ENCODE results near the gene HARS2. TPM values are rescaled to one million over a fixed set of nuclear protein-coding genes. Genes with fewer than 3 reads are reported as not detected.
"Not testable (repeated sequence)": the region's sequence is repeated elsewhere in the genome, so short reads cannot be mapped to it uniquely, and the experiment has no call there.

The HARS2 gene
- total RNA-seq, 2 donors from 2014 or later: 29.8 to 34.1 TPM

GRCh38 chr5:140678993-140679392, 12.3 kb upstream of the HARS2 start:
- no peak for ATAC-seq
- Mint-ChIP-seq H3K36me3 (no peaks in the 10 kb centered on the region), H3K9me3 (no peaks in the 10 kb centered on the region), H3K27ac (no peak overlapping the region)
- DNase-seq (ENCODE audit: low spot score in 2 of 2): no peak

GRCh38 chr5:140690376-140690932, 801 bp upstream of the HARS2 start:
- H3K36me3 Mint-ChIP-seq: peaks cover 18 to 22% of the 10 kb centered on the region in 2 donors
- peak overlapping the region; percentile 97 to 99 for H3K27ac Mint-ChIP-seq
- no peak for DNase-seq (ENCODE audit: low spot score in 2 of 2)
- no peaks in the 10 kb centered on the region for H3K9me3 Mint-ChIP-seq
- peak in 1 of 2 donors; percentile 37 for ATAC-seq

DNA sequence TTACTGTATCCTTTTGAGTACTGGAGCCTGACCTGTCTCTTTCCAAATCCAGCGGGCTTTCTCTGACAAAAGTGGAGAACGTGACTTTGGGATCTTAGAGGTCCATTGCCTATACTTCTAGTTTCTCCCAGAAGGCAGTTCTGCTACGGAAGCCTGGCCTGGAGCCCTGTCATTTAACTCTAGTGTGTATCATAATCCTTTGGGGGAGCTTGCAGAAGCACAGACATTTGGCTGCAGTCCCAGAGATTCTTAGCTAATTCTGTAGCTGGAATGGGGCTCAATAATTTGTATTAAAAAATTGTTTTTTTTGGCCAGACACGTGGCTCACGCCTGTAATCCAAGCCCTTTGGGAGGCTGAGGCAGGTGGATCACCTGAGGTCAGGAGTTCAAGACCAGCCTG, 3.0 kb downstream of the HARS2 start:
- Mint-ChIP-seq H3K9me3 (no peaks in the 10 kb centered on the region), H3K27ac (no peak overlapping the region), H3K36me3 (peaks cover 23 to 33% of the 10 kb centered on the region in 2 donors)
- ATAC-seq: no peak
- no peak for DNase-seq (ENCODE audit: low spot score in 2 of 2)

GRCh38 chr5:140696891-140697492, 5.7 kb downstream of the HARS2 start:
- ATAC-seq (no peak), DNase-seq (ENCODE audit: low spot score in 2 of 2) (no peak)
- Mint-ChIP-seq H3K9me3 (no peaks in the 10 kb centered on the region), H3K36me3 (peaks cover 27 to 31% of the 10 kb centered on the region in 2 donors), H3K27ac (no peak overlapping the region)

DNA sequence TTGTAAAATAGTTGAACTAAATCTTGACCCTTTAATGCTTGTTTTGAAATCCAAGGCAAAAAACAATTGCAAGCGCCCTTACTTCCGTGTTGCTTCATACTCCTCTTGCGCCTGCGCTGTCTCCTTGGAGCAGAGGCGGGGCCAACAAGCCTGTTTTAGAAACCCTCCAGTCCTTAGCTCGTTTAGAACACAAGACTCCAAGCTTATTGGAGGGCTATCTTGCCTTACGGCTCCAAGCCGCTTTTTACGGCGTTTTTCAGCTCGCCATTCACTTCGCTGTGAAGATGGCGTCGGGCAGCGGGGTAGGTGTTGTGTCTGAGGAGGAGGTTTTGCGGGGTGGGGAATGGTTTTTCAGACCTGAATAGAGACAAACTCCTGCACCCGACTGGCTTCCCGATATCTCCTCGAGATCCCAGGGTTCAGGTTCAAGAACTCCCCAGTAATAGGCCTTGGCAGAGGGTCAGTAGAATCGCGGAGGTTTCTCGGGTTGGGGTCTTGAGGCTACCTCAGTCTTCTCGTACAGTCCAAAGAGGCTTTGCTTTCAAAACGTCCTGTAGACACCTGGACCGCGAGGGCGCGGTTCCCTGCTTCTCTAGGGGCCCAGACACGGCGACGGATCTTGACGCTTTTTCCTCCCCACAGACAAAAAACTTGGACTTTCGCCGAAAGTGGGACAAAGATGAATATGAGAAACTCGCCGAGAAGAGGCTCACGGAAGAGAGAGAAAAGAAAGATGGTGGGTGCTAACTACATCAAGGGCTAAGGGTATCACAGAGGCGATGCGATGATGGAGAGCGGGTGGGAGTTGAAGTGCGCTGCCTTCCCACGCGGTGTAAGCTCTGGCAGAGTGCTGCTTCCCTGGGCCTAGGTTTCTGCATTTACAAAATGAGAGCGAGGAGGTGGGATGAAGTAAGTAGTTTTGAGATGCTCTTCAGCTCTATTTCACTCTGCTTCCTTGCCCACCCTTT, 9.2 kb downstream of the HARS2 start, which contains the start of gene ZMAT2:
ZMAT2 (plus strand) TSS at position 271 of the 968 bp plus-strand sequence; CDS start at position 285, 14 bp downstream.
- H3K9me3 Mint-ChIP-seq: no peaks in the 10 kb centered on the region
- peak within 1 kb of the TSS; percentile 96 to 99 for H3K27ac Mint-ChIP-seq
- DNase-seq (ENCODE audit: low spot score in 2 of 2) (peak; percentile 84 to 90), ATAC-seq (peak; percentile 97 to 99)
- H3K36me3 Mint-ChIP-seq: peaks cover 34 to 38% of the 10 kb centered on the region in 2 donors

GRCh38 chr5:140707812-140708211, 16.6 kb downstream of the HARS2 start:
- Mint-ChIP-seq H3K9me3 (no peaks in the 10 kb centered on the region), H3K27ac (no peak overlapping the region), H3K36me3 (peaks cover 6 to 12% of the 10 kb centered on the region in 2 donors)
- DNase-seq (ENCODE audit: low spot score in 2 of 2) (no peak), ATAC-seq (no peak)

- not testable (repeated sequence) for ATAC-seq; H3K9me3 Mint-ChIP-seq; DNase-seq (ENCODE audit: low spot score in 2 of 2); H3K36me3 Mint-ChIP-seq
- peak overlapping the region in 1 of 2 donors; percentile 97 for H3K27ac Mint-ChIP-seq
Observed at GRCh38 chr5:140708787-140709186, 17.5 kb downstream of the HARS2 start.

GRCh38 chr5:140710899-140711552, 19.8 kb downstream of the HARS2 start:
- peak overlapping the region; percentile 97 to 100 for H3K27ac Mint-ChIP-seq
- H3K36me3 Mint-ChIP-seq: peaks cover 0 to 5% of the 10 kb centered on the region in 2 donors
- H3K9me3 Mint-ChIP-seq: no peaks in the 10 kb centered on the region
- ATAC-seq (peak; percentile 91 to 94), DNase-seq (ENCODE audit: low spot score in 2 of 2) (peak; percentile 89 to 90)

DNA sequence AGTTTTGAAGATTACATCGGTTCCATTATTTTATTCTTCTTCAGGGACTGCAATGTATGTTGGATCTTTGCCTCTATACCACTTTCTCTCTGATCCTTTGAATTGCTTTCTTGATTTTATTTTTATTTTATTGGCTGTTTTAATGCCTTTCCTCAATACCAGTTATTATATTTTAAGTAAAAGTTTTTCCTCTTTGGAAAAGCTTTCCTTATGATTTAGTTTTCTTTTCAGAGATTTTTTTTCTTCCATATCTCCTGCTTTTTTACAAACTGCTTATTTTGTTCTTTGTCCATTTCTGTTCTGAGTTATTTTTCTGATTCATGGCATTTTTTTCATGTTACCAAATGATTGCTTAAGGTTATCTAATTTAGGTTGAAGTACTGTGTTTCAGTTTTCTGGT, 20.5 kb downstream of the HARS2 start:
- no peak for DNase-seq (ENCODE audit: low spot score in 2 of 2)
- Mint-ChIP-seq H3K36me3 (peaks cover 0 to 5% of the 10 kb centered on the region in 2 donors), H3K9me3 (no peaks in the 10 kb centered on the region), H3K27ac (peak overlapping the region; percentile 97 to 100)
- ATAC-seq: no peak

DNA sequence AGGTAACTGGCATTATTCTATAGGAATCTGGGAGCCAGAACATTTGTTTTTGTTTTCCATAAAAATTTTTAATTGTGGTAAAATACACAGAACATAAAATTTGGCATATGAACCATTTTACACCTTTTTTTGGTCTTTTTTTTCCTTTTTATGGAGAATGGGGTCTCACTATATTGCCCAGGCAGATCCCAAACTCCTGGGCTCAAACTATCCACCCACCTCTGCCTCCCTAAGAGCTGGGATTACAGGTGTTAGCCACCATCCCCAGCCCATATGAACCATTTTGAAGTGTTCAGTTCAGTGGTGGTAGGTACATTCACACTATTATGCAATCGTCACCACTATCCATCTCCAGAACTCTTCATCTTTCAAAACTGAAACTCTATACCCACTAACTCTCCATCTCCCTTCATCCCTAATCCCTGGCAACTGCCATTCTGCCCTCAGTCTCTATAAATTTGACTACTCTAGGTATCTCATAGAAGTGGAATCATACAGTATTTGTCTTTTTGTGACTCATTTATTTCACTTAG, 22.4 kb downstream of the HARS2 start:
- Mint-ChIP-seq H3K36me3 (peaks cover 0 to 5% of the 10 kb centered on the region in 2 donors), H3K9me3 (no peaks in the 10 kb centered on the region)
- ATAC-seq: no peak

DNA sequence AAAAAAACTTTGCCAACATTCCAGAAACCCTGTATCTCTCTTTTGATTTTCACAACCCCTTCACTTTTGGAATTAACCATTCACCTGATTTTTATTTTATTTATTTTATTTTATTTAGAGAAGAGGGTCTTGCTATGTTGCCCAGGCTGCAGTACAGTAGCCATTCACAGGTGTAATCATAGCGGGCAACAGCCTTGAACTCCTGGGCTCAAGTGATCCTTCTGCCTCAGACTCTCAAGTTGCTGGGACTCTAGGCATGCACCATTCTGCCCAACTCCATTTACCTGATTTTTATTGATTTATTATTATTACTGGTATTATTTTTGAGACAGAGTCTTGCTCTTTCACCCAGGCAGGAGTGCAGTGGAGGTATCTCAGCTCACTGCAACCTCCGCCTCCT, 25.0 kb downstream of the HARS2 start:
- H3K9me3 Mint-ChIP-seq; ATAC-seq; DNase-seq (ENCODE audit: low spot score in 2 of 2); H3K27ac Mint-ChIP-seq; H3K36me3 Mint-ChIP-seq: not testable (repeated sequence)

More for the DNA sequence above, 22.4 kb downstream of the HARS2 start:
- no peak for DNase-seq (ENCODE audit: low spot score in 2 of 2)
- no peak overlapping the region for H3K27ac Mint-ChIP-seq

- ATAC-seq (no peak), DNase-seq (ENCODE audit: low spot score in 2 of 2) (no peak)
- H3K27ac Mint-ChIP-seq: peak overlapping the region in 1 of 2 donors; percentile 59
- no peaks in the 10 kb centered on the region for H3K9me3 Mint-ChIP-seq
- H3K36me3 Mint-ChIP-seq: no peaks in the 10 kb centered on the region
Observed at GRCh38 chr5:140718266-140718592, 27.0 kb downstream of the HARS2 start.

DNA sequence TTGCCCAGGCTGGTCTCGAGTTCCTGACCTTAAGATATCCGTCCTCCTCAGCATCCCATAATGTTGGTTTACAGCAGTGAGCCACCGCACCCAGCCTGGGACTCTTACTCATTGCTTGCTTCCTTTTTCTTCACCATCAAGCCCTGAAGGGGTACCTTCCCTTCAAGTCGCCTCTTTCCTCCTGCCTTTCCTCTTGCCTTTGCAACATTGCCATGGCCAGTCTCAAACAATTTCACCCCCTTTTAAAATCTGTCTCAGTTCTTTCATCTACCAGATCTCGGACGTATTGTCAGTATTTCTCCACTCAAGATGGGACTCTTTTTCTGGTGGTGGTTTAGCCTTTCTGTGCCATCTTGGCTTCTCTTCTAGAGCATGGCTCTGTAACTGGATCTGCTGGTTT, 29.5 kb downstream of the HARS2 start:
- DNase-seq (ENCODE audit: low spot score in 2 of 2); H3K36me3 Mint-ChIP-seq; H3K9me3 Mint-ChIP-seq; H3K27ac Mint-ChIP-seq: not testable (repeated sequence)
- ATAC-seq: peak in 1 of 2 donors; percentile 35

DNA sequence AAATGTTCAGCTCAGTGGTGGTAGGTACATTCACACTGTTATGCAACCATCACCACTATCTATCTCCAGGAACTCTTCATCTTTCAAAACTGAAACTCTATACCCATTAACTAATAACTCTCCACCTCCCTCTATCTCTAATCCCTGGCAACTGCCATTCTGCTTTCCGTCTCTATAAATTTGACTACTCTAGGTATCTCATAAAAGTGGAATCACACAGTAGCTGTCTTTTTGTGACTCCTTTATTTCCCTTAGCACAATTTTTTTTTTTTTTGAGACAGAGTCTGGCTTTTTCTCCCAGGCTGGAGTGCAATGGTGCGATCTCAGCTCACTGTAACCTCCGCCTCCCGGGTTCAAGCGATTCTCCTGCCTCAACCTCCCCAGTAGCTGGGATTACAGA, 30.1 kb downstream of the HARS2 start:
- H3K9me3 Mint-ChIP-seq; ATAC-seq; H3K36me3 Mint-ChIP-seq; DNase-seq (ENCODE audit: low spot score in 2 of 2); H3K27ac Mint-ChIP-seq: not testable (repeated sequence)

DNA sequence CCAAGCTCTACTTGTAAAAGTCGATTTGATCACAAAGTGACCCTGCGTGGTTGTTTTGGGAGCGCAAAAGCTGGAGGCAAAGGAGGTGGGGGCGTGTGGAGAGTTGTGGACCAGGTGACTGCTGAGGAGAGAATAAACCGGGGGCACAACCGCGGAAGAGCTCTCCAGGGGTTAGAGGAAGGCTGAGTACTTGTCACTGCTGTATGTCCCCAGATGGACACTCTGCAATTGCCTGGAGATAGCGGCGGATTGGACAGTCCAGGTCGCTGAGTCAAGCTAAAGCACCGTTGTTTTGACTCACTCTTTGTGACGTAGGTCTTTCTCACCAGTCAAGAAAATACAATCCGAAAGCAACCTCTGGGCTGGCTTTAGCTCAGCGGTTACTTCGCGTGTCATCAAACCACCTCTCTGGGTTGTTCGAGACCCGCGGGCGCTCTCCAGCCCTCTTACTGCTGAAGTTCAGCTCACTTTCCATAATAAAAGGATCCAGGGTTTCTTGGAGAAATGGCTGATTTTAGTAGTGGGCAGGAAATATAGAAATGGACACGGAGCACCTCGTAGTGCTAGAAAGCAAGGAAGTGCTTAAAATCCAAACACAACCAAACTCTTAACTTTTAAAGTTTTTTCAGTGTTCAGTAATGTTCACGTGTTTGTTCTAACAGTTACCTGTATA, 34.7 kb downstream of the HARS2 start:
- Mint-ChIP-seq H3K36me3 (no peaks in the 10 kb centered on the region), H3K9me3 (peaks cover 0 to 4% of the 10 kb centered on the region in 2 donors), H3K27ac (peak overlapping the region; percentile 92 to 99)
- DNase-seq (ENCODE audit: low spot score in 2 of 2) (peak; percentile 73 to 85), ATAC-seq (peak; percentile 96 to 97)

GRCh38 chr5:140733098-140733497, 41.8 kb downstream of the HARS2 start:
- peaks cover 0 to 10% of the 10 kb centered on the region in 2 donors for H3K9me3 Mint-ChIP-seq
- no peak overlapping the region for H3K27ac Mint-ChIP-seq
- ATAC-seq: no peak
- no peak for DNase-seq (ENCODE audit: low spot score in 2 of 2)
- peaks cover 5 to 15% of the 10 kb centered on the region in 2 donors for H3K36me3 Mint-ChIP-seq
